Activated B cell treated with CpG ODN at 0.5 μM for 24 hours (primary cell): ENCODE data around the gene NDOR1. TPM values are rescaled to one million over a fixed set of nuclear protein-coding genes. Genes with fewer than 3 reads are reported as not detected.

Experiments
- ATAC-seq: fragments of 200-7000 bp; cut with Tn5 transposase; one replicate; pipeline ENCODE4 v1.10.0; 2021; ENCODE audit warnings: low read depth, mild to moderate bottlenecking, moderate library complexity
- CTCF ChIA-PET: fragments of 350-600 bp; sonication (Branson Sonifier 250); formaldehyde crosslinking; loops from one replicate; lab custom pipeline; 2021; ENCODE audit warnings: antibody characterized with exemption; lab: Charles Lee
- POLR2A ChIA-PET: fragments of 350-600 bp; sonication (Branson Sonifier 250); formaldehyde crosslinking; loops from one replicate; lab custom pipeline; 2021; ENCODE audit warnings: antibody characterized with exemption; lab: Charles Lee
- DNase-seq: peaks from one replicate; pipeline ENCODE4 v3.0.0; 2022
- H3K27ac Mint-ChIP-seq: one replicate; pipeline ENCODE4 v1.8.0; 2020; ENCODE audit warnings: mixed read lengths
- H3K27me3 Mint-ChIP-seq: one replicate; pipeline ENCODE4 v1.8.0; 2021; ENCODE audit warnings: mixed read lengths
- H3K36me3 Mint-ChIP-seq: one replicate; pipeline ENCODE4 v1.8.0; 2021; ENCODE audit warnings: low read depth, mixed read lengths
- H3K4me1 Mint-ChIP-seq: one replicate; pipeline ENCODE4 v1.8.0; 2021; ENCODE audit warnings: mixed read lengths
- H3K4me3 Mint-ChIP-seq: one replicate; pipeline ENCODE4 v1.8.0; 2020; ENCODE audit warnings: mild to moderate bottlenecking, mixed read lengths
- H3K9me3 Mint-ChIP-seq: one replicate; pipeline ENCODE4 v1.8.0; 2020; ENCODE audit warnings: mixed read lengths
- intact Hi-C: fragments of 100-400 bp; cut with micrococcal nuclease; formaldehyde crosslinking; loops from one replicate; pipeline ENCODE4 v1.15.1; 2024
- total RNA-seq: library from RNA; stranded (reverse); gene quantifications from 2 replicates; pipeline ENCODE4 v1.2.3, GENCODE V29; 2022
- TF ChIP-seq, protein P1 (sequence below): fragments of 200-600 bp; IDR thresholded peaks from one replicate; pipeline ENCODE4 v1.8.0; 2022; ENCODE audit warnings: antibody characterized with exemption, mild to moderate bottlenecking

Gene NDOR1
- total RNA-seq, 1 donor from 2014 or later: 38.7 TPM

DNA sequence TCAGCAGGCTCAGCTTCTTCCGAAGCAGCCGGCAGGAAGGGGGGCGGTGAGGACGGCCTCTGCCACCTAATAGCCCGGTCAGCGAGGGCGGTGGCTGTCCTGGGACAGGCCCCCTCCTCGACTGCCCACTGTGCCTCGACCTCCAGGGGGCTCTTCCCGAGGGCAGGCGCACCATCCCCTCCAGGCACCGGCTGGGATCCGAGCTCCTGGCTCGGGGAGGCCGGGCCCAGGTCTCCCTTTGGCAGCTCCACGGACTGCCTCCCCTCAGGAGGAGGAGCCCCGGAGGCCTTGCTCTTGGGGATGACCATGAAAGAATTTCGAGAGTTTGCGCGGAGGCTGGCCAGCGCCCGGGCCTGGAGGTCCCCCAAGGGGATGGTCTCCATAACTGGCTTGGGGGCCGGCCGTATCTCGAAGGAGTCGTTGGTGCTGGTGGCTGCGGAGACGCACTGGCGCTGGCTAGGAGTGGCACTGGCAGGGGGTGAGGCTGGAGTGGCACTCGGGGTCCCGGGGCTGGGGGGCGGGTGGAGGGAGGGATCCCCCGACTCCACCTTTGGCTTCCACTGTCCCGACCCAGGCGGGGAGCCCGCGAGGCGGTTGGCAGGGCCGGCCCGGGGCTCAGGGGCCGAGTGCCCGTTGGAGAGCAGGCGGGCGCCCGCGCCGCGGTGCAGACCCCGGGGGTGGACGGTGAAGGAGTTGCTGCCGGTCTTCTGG is 5.9 kb upstream of the NDOR1 start:
- H3K4me1 Mint-ChIP-seq: peaks cover 35% of the 10 kb centered on the region
- ATAC-seq (no peak), DNase-seq (no peak)
- H3K36me3 Mint-ChIP-seq: peaks cover 1% of the 10 kb centered on the region
- H3K9me3 Mint-ChIP-seq: no peaks in the 10 kb centered on the region
- H3K27me3 Mint-ChIP-seq: no peaks in the 10 kb centered on the region
- CTCF ChIA-PET: no interaction called here
- TF ChIP-seq, protein P1, sequence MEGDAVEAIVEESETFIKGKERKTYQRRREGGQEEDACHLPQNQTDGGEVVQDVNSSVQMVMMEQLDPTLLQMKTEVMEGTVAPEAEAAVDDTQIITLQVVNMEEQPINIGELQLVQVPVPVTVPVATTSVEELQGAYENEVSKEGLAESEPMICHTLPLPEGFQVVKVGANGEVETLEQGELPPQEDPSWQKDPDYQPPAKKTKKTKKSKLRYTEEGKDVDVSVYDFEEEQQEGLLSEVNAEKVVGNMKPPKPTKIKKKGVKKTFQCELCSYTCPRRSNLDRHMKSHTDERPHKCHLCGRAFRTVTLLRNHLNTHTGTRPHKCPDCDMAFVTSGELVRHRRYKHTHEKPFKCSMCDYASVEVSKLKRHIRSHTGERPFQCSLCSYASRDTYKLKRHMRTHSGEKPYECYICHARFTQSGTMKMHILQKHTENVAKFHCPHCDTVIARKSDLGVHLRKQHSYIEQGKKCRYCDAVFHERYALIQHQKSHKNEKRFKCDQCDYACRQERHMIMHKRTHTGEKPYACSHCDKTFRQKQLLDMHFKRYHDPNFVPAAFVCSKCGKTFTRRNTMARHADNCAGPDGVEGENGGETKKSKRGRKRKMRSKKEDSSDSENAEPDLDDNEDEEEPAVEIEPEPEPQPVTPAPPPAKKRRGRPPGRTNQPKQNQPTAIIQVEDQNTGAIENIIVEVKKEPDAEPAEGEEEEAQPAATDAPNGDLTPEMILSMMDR: no peak
- POLR2A ChIA-PET: interaction anchor here (1.5 to 3.7 kb wide), 3 partner anchors 11 to 41 kb away, joined by 3 to 17 read pairs (median 5); partner anchors contain the start of genes ANAPC2, SSNA1 and TUBB4B
- peak overlapping the region; percentile 81 for H3K4me3 Mint-ChIP-seq
- intact Hi-C loops: loop anchor here (1.0 to 2.0 kb wide), 7 partner anchors 11 to 81 kb away; partner anchors contain the start of genes ANAPC2, SSNA1 and TUBB4B
- peak overlapping the region; percentile 41 for H3K27ac Mint-ChIP-seq

DNA sequence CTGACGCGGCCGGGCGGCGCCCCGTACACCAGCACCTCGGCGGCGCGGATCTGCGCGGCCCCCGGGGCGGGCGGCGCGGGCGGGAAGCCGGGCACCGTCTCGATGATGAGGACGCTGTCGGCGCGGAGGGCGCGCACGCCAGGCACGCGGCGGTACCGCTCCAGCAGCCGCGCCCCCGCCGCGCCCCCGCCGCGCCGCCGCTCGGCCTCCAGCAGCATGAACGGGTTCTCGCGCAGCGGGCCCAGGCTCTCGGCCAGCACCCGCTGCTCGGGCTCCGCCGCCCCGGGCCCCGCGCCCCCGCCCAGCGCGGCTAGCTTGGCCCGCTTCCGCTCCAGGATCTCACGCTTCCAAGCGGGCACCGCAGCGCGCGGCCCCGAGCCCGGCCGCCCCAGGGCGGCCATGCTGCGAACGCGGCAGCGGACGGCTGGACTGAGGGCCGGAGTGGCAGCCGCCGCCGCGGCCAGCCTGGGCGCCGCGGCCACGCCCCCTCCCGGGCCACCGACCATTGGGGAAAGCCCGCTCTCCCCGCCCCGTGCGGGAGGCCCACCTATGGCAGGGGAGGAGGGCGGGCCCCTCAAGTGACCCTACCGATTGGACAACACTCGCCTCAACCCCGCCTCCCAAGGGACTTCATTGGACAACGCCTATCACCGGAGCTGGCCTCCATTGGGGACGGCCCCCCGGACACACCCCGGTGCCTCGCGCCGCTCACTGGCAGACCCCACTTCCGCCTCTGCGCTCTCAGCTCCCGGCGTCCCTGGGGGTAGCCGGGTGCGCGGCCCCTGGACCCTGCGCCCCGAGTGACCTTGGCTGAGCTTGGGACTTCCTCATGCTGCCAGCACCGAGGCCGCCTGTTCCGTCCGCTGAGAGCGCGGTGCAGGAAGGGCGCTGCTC is 4.9 kb upstream of the NDOR1 start, which contains the start of gene TPRN:
Gene TPRN, minus strand, starts transcription at position 431 of the 894 bp plus-strand sequence. Its CDS starts 30 bp downstream, at position 401.
- CTCF ChIA-PET: interaction anchor here (0.9 to 2.6 kb wide), 3 partner anchors 12 to 49 kb away, joined by 3 to 10 read pairs (median 4); partner anchors contain the start of genes ANAPC2 and SSNA1
- Mint-ChIP-seq H3K4me1 (peaks cover 39% of the 10 kb centered on the region), H3K27me3 (no peaks in the 10 kb centered on the region), H3K27ac (peak within 1 kb of the TSS; percentile 79), H3K36me3 (peaks cover 8% of the 10 kb centered on the region), H3K9me3 (no peaks in the 10 kb centered on the region), H3K4me3 (peak within 1 kb of the TSS; percentile 83)
- TF ChIP-seq, protein P1: no peak
- ATAC-seq (peak; percentile 95), DNase-seq (peak; percentile 92)
- intact Hi-C loops: loop anchor here (1.0 to 2.0 kb wide), 7 partner anchors 12 to 82 kb away; partner anchors contain the start of genes ANAPC2, SSNA1 and TUBB4B
- POLR2A ChIA-PET: interaction anchor here (0.5 to 3.8 kb wide), 22 partner anchors 8 to 459 kb away, joined by 3 to 53 read pairs (median 4); partner anchors contain the start of genes ANAPC2, MAN1B1, RNF208 and SAPCD2

DNA sequence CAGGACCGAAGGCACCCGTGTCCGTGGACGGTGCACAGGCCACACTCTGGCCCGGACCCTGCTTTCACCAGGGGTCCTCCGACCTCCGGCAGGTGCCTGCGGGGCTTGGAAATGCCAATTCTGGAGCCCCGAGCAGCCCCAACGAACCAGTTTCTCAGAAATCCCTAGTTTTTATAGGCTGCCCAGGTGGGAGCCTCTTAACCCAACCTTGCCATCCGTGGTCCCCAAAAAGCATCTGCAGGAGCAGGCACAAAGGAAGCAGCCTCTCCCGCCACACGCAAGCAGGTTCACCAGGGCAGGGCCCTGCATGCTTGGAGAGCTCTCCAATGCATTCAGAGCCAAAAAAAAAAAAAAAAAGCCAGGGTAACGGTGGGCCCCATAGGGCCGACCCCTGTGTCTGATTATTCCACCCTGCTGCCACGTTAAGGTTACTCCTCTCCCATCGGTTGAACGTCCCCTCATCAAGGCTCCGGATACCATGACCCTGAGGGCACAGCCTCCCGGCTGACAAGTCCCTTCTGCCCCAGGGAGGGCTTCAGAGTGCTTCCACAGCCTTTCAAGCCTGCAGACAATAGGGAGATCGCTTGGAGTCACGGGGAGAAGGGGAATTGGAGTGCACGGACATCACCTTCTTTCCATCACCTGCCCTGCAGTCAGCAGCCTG is 4.2 kb upstream of the NDOR1 start:
- H3K9me3 Mint-ChIP-seq: no peaks in the 10 kb centered on the region
- H3K36me3 Mint-ChIP-seq: peaks cover 8% of the 10 kb centered on the region
- DNase-seq (no peak), ATAC-seq (no peak)
- CTCF ChIA-PET: interaction anchor here (0.9 to 2.6 kb wide), 3 partner anchors 13 to 50 kb away, joined by 3 to 10 read pairs (median 4); partner anchors contain the start of genes ANAPC2 and SSNA1
- peak overlapping the region; percentile 83 for H3K4me3 Mint-ChIP-seq
- intact Hi-C loops: loop anchor here (2.0 kb wide), 2 partner anchors 73 to 83 kb away; no protein-coding TSS in a partner anchor
- H3K27ac Mint-ChIP-seq: peak overlapping the region; percentile 79
- POLR2A ChIA-PET: interaction anchor here (0.5 to 3.8 kb wide), 21 partner anchors 7 to 460 kb away, joined by 3 to 53 read pairs (median 4); partner anchors contain the start of genes ANAPC2, MAN1B1, RNF208 and SAPCD2
- H3K27me3 Mint-ChIP-seq: no peaks in the 10 kb centered on the region
- TF ChIP-seq, protein P1: no peak
- H3K4me1 Mint-ChIP-seq: peaks cover 47% of the 10 kb centered on the region

DNA sequence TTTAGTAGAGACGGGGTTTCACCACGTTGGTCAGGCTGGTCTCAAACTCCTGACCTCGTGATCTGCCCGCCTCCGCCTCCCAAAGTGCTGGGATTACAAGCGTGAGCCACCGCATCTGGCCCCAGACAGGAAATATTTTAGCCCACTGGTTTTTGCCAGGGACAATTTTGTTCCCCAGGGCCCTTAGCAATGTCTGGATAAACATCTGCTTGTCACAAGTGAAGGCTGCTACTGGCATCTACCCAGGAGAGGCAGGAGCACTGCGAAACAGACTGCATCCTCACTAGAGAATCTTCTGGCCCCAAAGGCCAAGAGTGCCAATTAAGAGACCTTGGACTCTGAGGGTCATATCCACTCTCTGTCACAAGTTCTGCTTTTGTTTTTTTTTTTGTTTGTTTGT is 2.5 kb upstream of the NDOR1 start:
- POLR2A ChIA-PET: interaction anchor here (0.7 to 3.8 kb wide), 4 partner anchors 14 to 75 kb away, joined by 5 to 53 read pairs (median 28); partner anchors contain the start of genes ANAPC2, RNF208 and SSNA1
- no peak for ATAC-seq

More for the DNA sequence above, 2.5 kb upstream of the NDOR1 start:
- H3K27ac Mint-ChIP-seq: no peak overlapping the region
- CTCF ChIA-PET: interaction anchor here (2.6 kb wide), 1 partner anchor 14 kb away, joined by 10 read pairs; the partner anchor contains the start of genes ANAPC2 and SSNA1
- no peaks in the 10 kb centered on the region for H3K27me3 Mint-ChIP-seq
- TF ChIP-seq, protein P1: no peak
- H3K36me3 Mint-ChIP-seq: peaks cover 15% of the 10 kb centered on the region
- DNase-seq: no peak
- intact Hi-C loops: no loop called here
- H3K9me3 Mint-ChIP-seq: no peaks in the 10 kb centered on the region
- H3K4me1 Mint-ChIP-seq: peaks cover 60% of the 10 kb centered on the region
- no peak overlapping the region for H3K4me3 Mint-ChIP-seq
